Measurements from ENCODE around the gene ACAD11. TPM values are rescaled to one million over a fixed set of nuclear protein-coding genes. Genes with fewer than 3 reads are reported as not detected.
A peak's percentile ranks its signal among the peaks of the same experiment; 100 is the strongest.

Gene ACAD11
- total RNA-seq, 2 experiments from 2014 or later = 18.5 to 23.5 TPM

DNA sequence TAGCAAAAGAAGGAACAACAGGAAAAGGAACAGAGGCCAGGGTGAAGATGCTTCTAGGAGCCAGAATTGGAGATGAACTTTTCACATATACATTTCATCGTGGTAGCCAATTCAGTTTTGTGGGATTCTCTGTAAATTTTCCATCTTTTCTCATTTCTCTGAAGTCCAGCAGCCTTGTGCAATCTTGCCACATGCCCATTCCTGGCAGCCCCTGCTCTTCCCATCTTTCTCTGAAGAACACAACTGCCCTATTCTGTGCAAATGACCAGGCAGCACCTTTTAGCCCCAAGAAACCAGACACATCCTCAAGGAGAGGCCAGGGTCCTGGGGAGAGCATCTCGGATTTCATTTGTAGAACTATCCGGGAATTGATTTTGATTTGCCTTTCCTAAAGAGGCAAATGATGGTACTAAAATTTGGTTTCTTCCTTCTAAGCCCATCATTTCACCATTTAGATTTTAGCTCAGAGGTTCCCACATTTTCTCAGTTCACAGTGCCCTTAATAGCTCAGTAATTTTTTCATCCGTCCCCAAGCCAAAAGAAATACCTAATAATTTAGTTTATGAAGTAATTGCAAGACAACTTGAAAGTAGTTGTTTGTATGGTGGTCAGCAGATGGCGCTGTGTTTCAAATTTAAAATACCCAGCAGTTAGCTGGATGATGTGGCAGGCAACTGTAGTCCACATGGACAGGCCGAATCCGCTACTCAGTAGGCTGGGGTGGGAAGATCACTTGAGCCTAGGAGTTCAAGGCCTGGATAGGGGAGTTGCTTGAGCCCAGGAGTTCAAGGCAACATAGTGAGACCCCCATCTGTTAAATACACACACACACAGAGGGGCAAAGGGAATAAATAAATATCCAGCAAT, 123.8 kb downstream of the ACAD11 start:
- H3K36me3 ChIP-seq (ENCODE audit: insufficient read depth, low read length) = peaks cover 81% of the 10 kb centered on the region
- H3K4me3 ChIP-seq (ENCODE audit: low read depth, low read length, poor library complexity, severe bottlenecking) = no peak overlapping the region
- no peak overlapping the region for H3K4me2 ChIP-seq (ENCODE audit: low read length)
- no TSS peak for BruUV-seq (replicated peaks)
- H3K9me2 ChIP-seq (ENCODE audit: insufficient read depth, low read length) = no peaks in the 10 kb centered on the region
- peak; percentile 75 for DNase-seq (ENCODE audit: low spot score)
- TF ChIP-seq, protein P1, sequence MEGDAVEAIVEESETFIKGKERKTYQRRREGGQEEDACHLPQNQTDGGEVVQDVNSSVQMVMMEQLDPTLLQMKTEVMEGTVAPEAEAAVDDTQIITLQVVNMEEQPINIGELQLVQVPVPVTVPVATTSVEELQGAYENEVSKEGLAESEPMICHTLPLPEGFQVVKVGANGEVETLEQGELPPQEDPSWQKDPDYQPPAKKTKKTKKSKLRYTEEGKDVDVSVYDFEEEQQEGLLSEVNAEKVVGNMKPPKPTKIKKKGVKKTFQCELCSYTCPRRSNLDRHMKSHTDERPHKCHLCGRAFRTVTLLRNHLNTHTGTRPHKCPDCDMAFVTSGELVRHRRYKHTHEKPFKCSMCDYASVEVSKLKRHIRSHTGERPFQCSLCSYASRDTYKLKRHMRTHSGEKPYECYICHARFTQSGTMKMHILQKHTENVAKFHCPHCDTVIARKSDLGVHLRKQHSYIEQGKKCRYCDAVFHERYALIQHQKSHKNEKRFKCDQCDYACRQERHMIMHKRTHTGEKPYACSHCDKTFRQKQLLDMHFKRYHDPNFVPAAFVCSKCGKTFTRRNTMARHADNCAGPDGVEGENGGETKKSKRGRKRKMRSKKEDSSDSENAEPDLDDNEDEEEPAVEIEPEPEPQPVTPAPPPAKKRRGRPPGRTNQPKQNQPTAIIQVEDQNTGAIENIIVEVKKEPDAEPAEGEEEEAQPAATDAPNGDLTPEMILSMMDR (conservative IDR thresholded peaks at IDR 0.05; ENCODE audit: low read length) = peak; percentile 91
- no peak for TF ChIP-seq EZH2phosphoT487 (IDR thresholded peaks at IDR 0.05; ENCODE audit: borderline replicate concordance, low read depth, low read length)
- no peaks in the 10 kb centered on the region; the same call in 1 of the 2 replicates for H4K20me1 ChIP-seq (ENCODE audit: insufficient read depth, low read length)
- no peak overlapping the region for H2AFZ ChIP-seq (ENCODE audit: low read length)
- H3K4me1 ChIP-seq (ENCODE audit: insufficient read depth, low read length, poor library complexity, severe bottlenecking) = no peaks in the 10 kb centered on the region
- H3K27ac ChIP-seq (ENCODE audit: low read depth, low read length, poor library complexity, severe bottlenecking) = no peak overlapping the region
- ChIA-PET POLR2A (interaction anchor here (0.6 to 1.2 kb wide), 4 partner anchors 12 to 125 kb away, joined by 3 to 7 read pairs (median 3); no protein-coding TSS in a partner anchor), CTCF (ENCODE audit: unreplicated experiment) (interaction anchor here (1.0 to 1.2 kb wide), 2 partner anchors 106 to 125 kb away, joined by 4 read pairs; no protein-coding TSS in a partner anchor)
- intact Hi-C loops (cut with micrococcal nuclease; ENCODE audit: unreplicated experiment) = loop anchor here (1.0 to 10.0 kb wide), 2 partner anchors 106 to 181 kb away; no protein-coding TSS in a partner anchor
- no peaks in the 10 kb centered on the region for H3K9me3 ChIP-seq (ENCODE audit: low read length)
- no peaks in the 10 kb centered on the region for H3K79me2 ChIP-seq (ENCODE audit: insufficient read depth, low read depth, low read length)

GRCh38 chr3:132530624-132531023, 129.0 kb downstream of the ACAD11 start:
- Histone ChIP-seq H3K9me2 (ENCODE audit: insufficient read depth, low read length) (no peaks in the 10 kb centered on the region), H2AFZ (ENCODE audit: low read length) (no peak overlapping the region), H4K20me1 (ENCODE audit: insufficient read depth, low read length) (no peaks in the 10 kb centered on the region; the same call in 1 of the 2 replicates), H3K4me3 (ENCODE audit: low read depth, low read length, poor library complexity, severe bottlenecking) (no peak overlapping the region), H3K27ac (ENCODE audit: low read depth, low read length, poor library complexity, severe bottlenecking) (no peak overlapping the region), H3K9me3 (ENCODE audit: low read length) (no peaks in the 10 kb centered on the region), H3K79me2 (ENCODE audit: insufficient read depth, low read depth, low read length) (no peaks in the 10 kb centered on the region), H3K4me1 (ENCODE audit: insufficient read depth, low read length, poor library complexity, severe bottlenecking) (no peaks in the 10 kb centered on the region), H3K4me2 (ENCODE audit: low read length) (no peak overlapping the region), H3K36me3 (ENCODE audit: insufficient read depth, low read length) (peaks cover 82% of the 10 kb centered on the region)
- no TSS peak for BruUV-seq (replicated peaks)
- CTCF ChIA-PET (ENCODE audit: unreplicated experiment) = interaction anchor here (0.6 kb wide), 1 partner anchor 22 kb away, joined by 3 read pairs; no protein-coding TSS in a partner anchor
- intact Hi-C loops (cut with micrococcal nuclease; ENCODE audit: unreplicated experiment) = loop anchor here (10.0 kb wide), 1 partner anchor 176 kb away; no protein-coding TSS in a partner anchor
- DNase-seq (ENCODE audit: low spot score) = no peak
- POLR2A ChIA-PET = interaction anchor here (0.7 to 0.8 kb wide), 2 partner anchors 64 to 78 kb away, joined by 3 read pairs; no protein-coding TSS in a partner anchor
- TF ChIP-seq EZH2phosphoT487 (IDR thresholded peaks at IDR 0.05; ENCODE audit: borderline replicate concordance, low read depth, low read length) = no peak
- TF ChIP-seq, protein P1 (conservative IDR thresholded peaks at IDR 0.05; ENCODE audit: low read length) = no peak

Measured in OCI-LY7 (cell line).